HCT116 (cell line): ENCODE data around the gene PRIMA1. TPM values are rescaled to one million over a fixed set of nuclear protein-coding genes. Genes with fewer than 3 reads are reported as not detected.

ENCODE experiments used
- ATAC-seq: fragments of 200-7000 bp; cut with Tn5 transposase; 2 replicates; pipeline ENCODE4 v1.9.1; 2020; ENCODE audit warnings: mild to moderate bottlenecking, moderate library complexity
- BruUV-seq: library from RNA; stranded (reverse); fragments of 400-500 nt; replicated peaks from 2 replicates; lab custom pipeline; 2021; lab: Mats Ljungman, UMichigan
- CTCF ChIA-PET: fragments of 300-600 bp; sonication (Branson Sonifier 250); formaldehyde crosslinking; loops from one replicate; lab custom pipeline; 2021; ENCODE audit warnings: antibody characterized with exemption; lab: Charles Lee
- POLR2A ChIA-PET: fragments of 300-600, 350-600 bp; sonication (Branson Sonifier 250); formaldehyde crosslinking; loops from one replicate; lab custom pipeline; 2021; ENCODE audit warnings: antibody characterized with exemption; lab: Charles Lee
- RAD21 ChIA-PET, 2 experiments: fragments of 300-600 bp; sonication (Branson Sonifier 250); formaldehyde crosslinking; loops; one replicate each; lab custom pipeline; 2023; ENCODE audit warnings: low total read pairs in 2 of 2; ENCODE audit not compliant: uncharacterized antibody in 2 of 2, unreplicated experiment in 2 of 2, low non-redundant PET in 1 of 2; lab: Charles Lee
- DNase-seq: peaks from one replicate; pipeline ENCODE4 v3.0.0-alpha.2; 2010; ENCODE audit warnings: low read depth, low spot score
- H2AFZ ChIP-seq: fragments of 200-600 bp; shearing (Covaris generic), sonication (generic); 2 replicates; pipeline ENCODE4 v1.6.1; 2017; ENCODE audit warnings: low read depth, mixed run types, mixed read lengths, antibody characterized with exemption, low read length; ENCODE audit not compliant: poor library complexity, severe bottlenecking
- H3K27ac ChIP-seq: 2 replicates; pipeline ENCODE4 v1.5.1; 2012; ENCODE audit warnings: low read depth, low read length
- H3K27me3 ChIP-seq: fragments of 200-600 bp; sonication (generic); 2 replicates; pipeline ENCODE4 v1.6.1; 2016; ENCODE audit warnings: mixed run types, low read length, mixed read lengths; ENCODE audit not compliant: insufficient read depth
- H3K36me3 ChIP-seq, 2 experiments: fragments of 200-500 bp in 1 of 2; fragments of 200-600 bp in 1 of 2; sonication (Bioruptor generic) in 1 of 2; sonication (generic) in 1 of 2; 2 replicates each; pipeline versions ENCODE4 v1.5.1 to v1.6.1; 2014 to 2016; ENCODE audit warnings: low read length in 2 of 2, inconsistent platforms in 1 of 2, mixed read lengths in 1 of 2, mixed run types in 1 of 2; ENCODE audit not compliant: insufficient read depth in 2 of 2, control insufficient read depth in 1 of 2
- H3K4me1 ChIP-seq, 2 experiments: fragments of 200-600 bp in 1 of 2; sonication (generic) in 1 of 2; 2 replicates each; pipeline versions ENCODE4 v1.5.1 to v1.6.1; 2012 to 2017; ENCODE audit warnings: low read length in 2 of 2, inconsistent platforms in 1 of 2, mild to moderate bottlenecking in 1 of 2, mixed read lengths in 1 of 2, mixed run types in 1 of 2, moderate library complexity in 1 of 2; ENCODE audit not compliant: insufficient read depth in 2 of 2, control insufficient read depth in 1 of 2
- H3K4me2 ChIP-seq: fragments of 200-600 bp; sonication (generic); 2 replicates; pipeline ENCODE4 v1.6.1; 2017; ENCODE audit warnings: mixed run types, low read length, mixed read lengths
- H3K4me3 ChIP-seq, 2 experiments: fragments of 200-600 bp in 1 of 2; sonication (generic) in 1 of 2; replicated peaks in 1 of 2; 2 replicates each; pipeline ENCODE4 v1.5.1; 2011 to 2016; ENCODE audit warnings: low read length in 2 of 2, control low read depth in 1 of 2, low read depth in 1 of 2, mild to moderate bottlenecking in 1 of 2, mixed read lengths in 1 of 2, mixed run types in 1 of 2
- H3K79me2 ChIP-seq: fragments of 200-600 bp; sonication (generic); 2 replicates; pipeline ENCODE4 v1.6.1; 2017; ENCODE audit warnings: mild to moderate bottlenecking, mixed run types, low read length, moderate library complexity, mixed read lengths; ENCODE audit not compliant: insufficient read depth
- H3K9ac ChIP-seq: fragments of 200-600 bp; sonication (generic); 2 replicates; pipeline ENCODE4 v1.6.1; 2016; ENCODE audit warnings: low read length, mixed read lengths
- H3K9me2 ChIP-seq: fragments of 200-600 bp; sonication (generic), shearing (Covaris generic); 2 replicates; pipeline ENCODE4 v1.6.1; 2017; ENCODE audit warnings: mixed run types, mild to moderate bottlenecking, moderate library complexity; ENCODE audit not compliant: insufficient read depth
- H3K9me3 ChIP-seq, 2 experiments: fragments of 200-500 bp in 1 of 2; fragments of 200-600 bp in 1 of 2; sonication (Bioruptor generic) in 1 of 2; sonication (generic) in 1 of 2; 2 replicates each; pipeline ENCODE4 v1.6.1; 2014 to 2017; ENCODE audit warnings: low read length in 2 of 2, mixed read lengths in 2 of 2, inconsistent platforms in 1 of 2, low read depth in 1 of 2, mild to moderate bottlenecking in 1 of 2, mixed run types in 1 of 2, moderate library complexity in 1 of 2; ENCODE audit not compliant: control insufficient read depth in 1 of 2, insufficient read depth in 1 of 2
- H4K20me1 ChIP-seq: fragments of 200-600 bp; sonication (generic), shearing (Covaris generic); 2 replicates; pipeline ENCODE4 v1.6.1; 2017; ENCODE audit warnings: mixed run types, mild to moderate bottlenecking, moderate library complexity; ENCODE audit not compliant: insufficient read depth
- EGR1 ChIP-seq: IDR thresholded peaks from 2 replicates; pipeline ENCODE4 v1.6.1; 2012; ENCODE audit warnings: low read depth
- EZH2 ChIP-seq: fragments of 200-600 bp; sonication (generic); IDR thresholded peaks from 2 replicates; pipeline ENCODE4 v1.6.1; 2017; ENCODE audit warnings: antibody characterized with exemption, mixed run types
- FOSL1 ChIP-seq: IDR thresholded peaks from 2 replicates; pipeline ENCODE4 v1.6.1; 2012; ENCODE audit warnings: low read depth
- POLR2AphosphoS5 ChIP-seq: IDR thresholded peaks from 2 replicates; pipeline ENCODE4 v1.6.1; 2011; ENCODE audit warnings: mild to moderate bottlenecking, low read depth, low read length, moderate library complexity
- SIN3A ChIP-seq: IDR thresholded peaks from 2 replicates; pipeline ENCODE4 v1.6.1; 2012; ENCODE audit warnings: low read depth
- YY1 ChIP-seq: IDR thresholded peaks from 2 replicates; pipeline ENCODE4 v1.6.1; 2011; ENCODE audit warnings: low read length, low read depth, moderate library complexity, mild to moderate bottlenecking; ENCODE audit not compliant: insufficient replicate concordance; ENCODE audit errors: extremely low read depth
- ZBTB33 ChIP-seq: IDR thresholded peaks from 2 replicates; pipeline ENCODE4 v1.6.1; 2011; ENCODE audit warnings: mild to moderate bottlenecking, low read length, moderate library complexity; ENCODE audit not compliant: insufficient replicate concordance; ENCODE audit errors: extremely low read depth
- intact Hi-C: fragments of 100-400 bp; cut with micrococcal nuclease; formaldehyde crosslinking; loops from 2 replicates; pipeline ENCODE4 v1.10.0; 2022
- total RNA-seq: library from RNA; stranded (reverse); gene quantifications from one replicate; pipeline ENCODE4 v1.2.1, GENCODE V29; 2021; ENCODE audit not compliant: unreplicated experiment
- TF ChIP-seq, protein P1 (sequence below), 3 experiments: fragments of 200-600 bp in 1 of 3; sonication (generic) in 1 of 3; IDR thresholded peaks in 2 of 3; conservative IDR thresholded peaks in 1 of 3; 2 replicates each; pipeline ENCODE4 v1.5.1; 2012 to 2017; ENCODE audit warnings: low read depth in 2 of 3, low read length in 2 of 3, antibody characterized with exemption in 1 of 3, borderline replicate concordance in 1 of 3, control low read depth in 1 of 3, mild to moderate bottlenecking in 1 of 3, mixed read lengths in 1 of 3, mixed run types in 1 of 3, moderate library complexity in 1 of 3; ENCODE audit not compliant: insufficient read depth in 1 of 3

Gene PRIMA1
- total RNA-seq, 1 experiment from 2014 or later: 1.5 TPM

- no peak for TF ChIP-seq EZH2
- TF ChIP-seq FOSL1: no peak
- TF ChIP-seq POLR2AphosphoS5: no peak
- TF ChIP-seq, protein P1, sequence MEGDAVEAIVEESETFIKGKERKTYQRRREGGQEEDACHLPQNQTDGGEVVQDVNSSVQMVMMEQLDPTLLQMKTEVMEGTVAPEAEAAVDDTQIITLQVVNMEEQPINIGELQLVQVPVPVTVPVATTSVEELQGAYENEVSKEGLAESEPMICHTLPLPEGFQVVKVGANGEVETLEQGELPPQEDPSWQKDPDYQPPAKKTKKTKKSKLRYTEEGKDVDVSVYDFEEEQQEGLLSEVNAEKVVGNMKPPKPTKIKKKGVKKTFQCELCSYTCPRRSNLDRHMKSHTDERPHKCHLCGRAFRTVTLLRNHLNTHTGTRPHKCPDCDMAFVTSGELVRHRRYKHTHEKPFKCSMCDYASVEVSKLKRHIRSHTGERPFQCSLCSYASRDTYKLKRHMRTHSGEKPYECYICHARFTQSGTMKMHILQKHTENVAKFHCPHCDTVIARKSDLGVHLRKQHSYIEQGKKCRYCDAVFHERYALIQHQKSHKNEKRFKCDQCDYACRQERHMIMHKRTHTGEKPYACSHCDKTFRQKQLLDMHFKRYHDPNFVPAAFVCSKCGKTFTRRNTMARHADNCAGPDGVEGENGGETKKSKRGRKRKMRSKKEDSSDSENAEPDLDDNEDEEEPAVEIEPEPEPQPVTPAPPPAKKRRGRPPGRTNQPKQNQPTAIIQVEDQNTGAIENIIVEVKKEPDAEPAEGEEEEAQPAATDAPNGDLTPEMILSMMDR (IDR thresholded peaks at IDR 0.05 in 2 of 3, conservative IDR thresholded peaks at IDR 0.05 in 1 of 3; ENCODE audit: borderline replicate concordance in 1 of 3, insufficient read depth in 1 of 3, low read depth in 2 of 3, low read length in 2 of 3): no peak
- TF ChIP-seq EGR1: no peak
- no peak for TF ChIP-seq SIN3A
- TF ChIP-seq YY1: no peak
- no peak for TF ChIP-seq ZBTB33
- Histone ChIP-seq H3K9me2 (no peaks in the 10 kb centered on the region), H4K20me1 (no peaks in the 10 kb centered on the region), H3K9me3 (no peaks in the 10 kb centered on the region), H3K27ac (no peak overlapping the region), H3K79me2 (no peaks in the 10 kb centered on the region), H3K27me3 (no peaks in the 10 kb centered on the region), H3K4me1 (no peaks in the 10 kb centered on the region), H3K4me2 (no peak overlapping the region), H3K36me3 (no peaks in the 10 kb centered on the region), H3K9ac (no peak overlapping the region), H2AFZ (no peak overlapping the region), H3K4me3 (no peak overlapping the region)
- ATAC-seq: no peak
- CTCF ChIA-PET: no interaction called here
- DNase-seq: no peak
- BruUV-seq: no TSS peak
- RAD21 ChIA-PET: no interaction called here
- POLR2A ChIA-PET: no interaction called here
- intact Hi-C loops: no loop called here
Measured at GRCh38 chr14:93741556-93742230, 46.6 kb downstream of the PRIMA1 start.
